ENCODE measurements around the gene DENND5B.

The DENND5B gene

DNA sequence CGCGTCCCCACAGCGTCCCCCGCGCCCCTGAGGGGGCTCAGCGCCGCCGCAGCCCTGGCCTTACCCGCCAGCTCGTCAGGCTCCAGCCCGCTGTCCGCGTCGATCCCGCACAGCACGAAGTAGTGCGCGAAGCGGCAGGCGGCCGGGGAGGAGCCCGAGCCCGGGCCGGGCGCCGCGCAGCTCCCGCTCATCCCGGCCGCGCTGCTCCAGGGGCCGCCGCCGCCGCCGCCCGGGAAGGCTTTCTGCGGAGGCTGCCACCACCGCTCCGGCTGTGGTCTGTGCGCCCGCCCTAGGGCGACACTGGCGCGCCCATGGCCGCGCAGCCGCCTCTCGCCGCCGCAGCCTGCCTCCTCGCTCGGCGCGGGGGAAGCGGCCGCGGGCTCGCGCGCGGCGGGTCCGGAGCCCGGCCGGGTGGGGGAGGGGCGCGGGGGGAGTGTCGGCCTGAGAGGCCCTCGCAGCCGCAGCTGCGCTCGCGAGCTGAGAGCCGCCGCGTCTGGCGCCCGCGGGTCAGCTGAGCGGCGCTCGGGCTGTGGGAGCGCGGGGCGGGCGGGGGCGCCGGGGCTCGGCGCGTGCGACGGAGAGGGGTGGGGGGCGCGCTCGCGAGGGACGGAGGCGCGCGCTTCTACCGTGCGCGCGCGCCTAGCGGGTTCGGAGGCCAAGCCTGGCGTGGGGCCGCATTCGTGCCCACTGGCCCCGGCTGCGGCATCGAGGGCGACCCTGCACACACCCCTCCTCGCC lies at the start of gene DENND5B:
TSS of gene DENND5B (minus strand) at position 495 of the 738 bp plus-strand sequence. CDS start at position 191, 304 bp downstream.
- peak within 1 kb of the TSS; percentile 96 for H3K27ac Mint-ChIP-seq
- ATAC-seq (ENCODE audit: low read depth), result peak; percentile 62
- H3K9me3 Mint-ChIP-seq, result peaks cover 5% of the 10 kb centered on the region
- H3K36me3 Mint-ChIP-seq, result peaks cover 13% of the 10 kb centered on the region
- peaks cover 36% of the 10 kb centered on the region for H3K4me1 Mint-ChIP-seq
- H3K4me3 Mint-ChIP-seq, result peak within 1 kb of the TSS; percentile 96
- no peaks in the 10 kb centered on the region for H3K27me3 Mint-ChIP-seq
- DNase-seq (ENCODE audit: low spot score in 2 of 2), result peak; percentile 71 to 83

DNA sequence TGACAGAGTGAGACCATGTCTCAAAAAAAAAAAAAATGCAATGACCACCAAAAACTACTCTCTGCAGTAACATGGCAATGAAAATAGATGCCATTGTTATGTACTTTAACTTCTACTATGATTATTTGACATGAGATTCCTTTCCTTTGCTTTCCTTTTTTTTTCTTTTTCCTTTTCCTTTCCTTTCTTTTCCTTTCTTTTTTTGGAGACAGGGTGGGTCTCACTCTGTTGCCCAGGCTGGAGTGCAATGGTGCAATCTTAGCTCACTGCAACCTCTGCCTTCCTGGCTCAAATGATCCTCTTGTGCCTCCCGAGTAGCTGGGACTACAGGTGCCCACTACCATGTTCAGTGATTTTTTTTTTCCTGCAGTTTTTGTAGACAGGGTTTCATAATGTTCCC lies 43.7 kb upstream of the DENND5B start:
- DNase-seq (ENCODE audit: low spot score in 2 of 2), result no peak
- no peaks in the 10 kb centered on the region for H3K36me3 Mint-ChIP-seq
- H3K4me1 Mint-ChIP-seq, result peaks cover 19% of the 10 kb centered on the region
- no peak for ATAC-seq (ENCODE audit: low read depth)
- H3K4me3 Mint-ChIP-seq, result no peak overlapping the region
- no peak overlapping the region for H3K27ac Mint-ChIP-seq
- no peaks in the 10 kb centered on the region for H3K9me3 Mint-ChIP-seq
- no peaks in the 10 kb centered on the region for H3K27me3 Mint-ChIP-seq

DNA sequence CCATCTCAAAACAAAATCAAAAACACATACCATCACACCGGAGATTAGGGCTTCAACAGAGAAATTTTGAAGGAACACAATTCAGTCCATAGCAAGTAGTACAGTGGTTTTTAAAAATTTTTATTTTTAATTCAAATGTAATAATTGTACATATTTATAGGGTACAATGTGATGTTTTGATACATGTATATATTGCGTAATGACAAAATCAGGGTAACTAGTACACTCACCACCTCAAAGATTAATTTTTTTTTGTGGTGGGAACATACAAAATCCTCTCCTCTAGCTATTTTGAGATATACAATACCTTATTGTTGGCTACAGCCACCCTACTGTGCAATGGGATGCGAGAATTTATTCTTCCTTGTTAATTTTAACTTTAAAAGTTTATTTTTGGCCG lies 42.5 kb upstream of the DENND5B start:
- no peaks in the 10 kb centered on the region for H3K27me3 Mint-ChIP-seq

DNA sequence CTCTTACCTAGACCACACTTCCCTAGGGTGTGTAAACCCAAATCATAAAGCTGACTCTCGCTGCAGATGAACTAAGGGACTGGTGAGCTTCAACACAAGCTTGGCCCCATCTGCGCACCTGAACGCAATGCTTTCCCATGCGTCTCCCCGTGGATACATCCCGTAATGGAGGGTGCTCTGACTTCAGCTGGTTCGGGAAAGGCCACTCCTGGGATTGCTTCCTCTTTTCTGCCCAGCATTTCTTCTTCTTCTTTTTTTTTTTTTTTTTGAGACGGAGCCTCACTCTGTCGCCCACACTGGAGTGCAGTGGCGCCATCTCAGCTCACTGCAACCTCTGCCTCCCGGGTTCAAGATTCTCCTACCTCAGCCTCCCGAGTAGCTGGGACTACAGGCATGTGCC lies 40.9 kb upstream of the DENND5B start:
- H3K27ac Mint-ChIP-seq, result peak overlapping the region; percentile 48
- H3K36me3 Mint-ChIP-seq, result no peaks in the 10 kb centered on the region
- no peaks in the 10 kb centered on the region for H3K9me3 Mint-ChIP-seq
- peaks cover 16% of the 10 kb centered on the region for H3K4me1 Mint-ChIP-seq
- H3K4me3 Mint-ChIP-seq, result peak overlapping the region; percentile 58
- no peaks in the 10 kb centered on the region for H3K27me3 Mint-ChIP-seq
- ATAC-seq (ENCODE audit: low read depth) (no peak), DNase-seq (ENCODE audit: low spot score in 2 of 2) (no peak)

More for the DNA sequence above, 42.5 kb upstream of the DENND5B start:
- H3K36me3 Mint-ChIP-seq, result no peaks in the 10 kb centered on the region
- H3K9me3 Mint-ChIP-seq, result no peaks in the 10 kb centered on the region
- DNase-seq (ENCODE audit: low spot score in 2 of 2), result no peak
- H3K4me1 Mint-ChIP-seq, result peaks cover 19% of the 10 kb centered on the region
- H3K27ac Mint-ChIP-seq, result no peak overlapping the region
- ATAC-seq (ENCODE audit: low read depth), result no peak
- H3K4me3 Mint-ChIP-seq, result no peak overlapping the region

DNA sequence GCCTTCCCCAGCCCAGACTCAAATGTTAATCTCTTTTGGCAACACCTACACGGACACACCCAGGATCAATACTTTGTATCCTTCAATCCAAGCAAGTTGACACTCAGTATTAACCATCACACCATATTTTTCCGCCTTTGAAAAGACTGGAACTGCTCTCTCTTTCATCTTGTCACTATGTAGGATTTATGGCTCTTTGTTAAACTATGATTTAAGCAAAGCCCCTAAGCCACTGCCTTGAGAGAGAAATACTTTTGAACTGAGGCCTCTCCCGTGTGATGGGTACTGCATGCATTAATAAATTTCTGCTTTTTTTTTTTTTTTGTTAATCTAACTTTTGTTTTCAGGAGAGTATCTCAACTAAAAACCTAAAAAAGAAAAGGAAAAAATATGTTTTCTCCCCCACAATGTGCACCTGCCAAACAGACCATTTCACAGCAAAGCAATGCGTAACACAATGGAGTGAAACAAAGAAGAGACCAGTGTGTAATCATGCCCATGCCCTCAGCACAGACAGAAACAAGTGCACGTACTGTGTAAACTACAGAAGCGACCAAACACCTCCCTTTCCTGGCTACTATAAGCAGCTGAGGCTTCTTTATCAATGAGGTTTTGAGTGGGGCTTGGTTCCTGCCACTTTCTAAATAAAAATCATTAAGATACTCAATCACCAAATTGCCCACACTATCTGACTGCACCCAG lies 40.2 kb upstream of the DENND5B start:
- ATAC-seq (ENCODE audit: low read depth), result no peak
- no peak overlapping the region for H3K27ac Mint-ChIP-seq
- DNase-seq (ENCODE audit: low spot score in 2 of 2), result no peak
- H3K36me3 Mint-ChIP-seq, result no peaks in the 10 kb centered on the region
- no peak overlapping the region for H3K4me3 Mint-ChIP-seq
- H3K9me3 Mint-ChIP-seq, result no peaks in the 10 kb centered on the region
- no peaks in the 10 kb centered on the region for H3K27me3 Mint-ChIP-seq
- H3K4me1 Mint-ChIP-seq, result peaks cover 12% of the 10 kb centered on the region

DNA sequence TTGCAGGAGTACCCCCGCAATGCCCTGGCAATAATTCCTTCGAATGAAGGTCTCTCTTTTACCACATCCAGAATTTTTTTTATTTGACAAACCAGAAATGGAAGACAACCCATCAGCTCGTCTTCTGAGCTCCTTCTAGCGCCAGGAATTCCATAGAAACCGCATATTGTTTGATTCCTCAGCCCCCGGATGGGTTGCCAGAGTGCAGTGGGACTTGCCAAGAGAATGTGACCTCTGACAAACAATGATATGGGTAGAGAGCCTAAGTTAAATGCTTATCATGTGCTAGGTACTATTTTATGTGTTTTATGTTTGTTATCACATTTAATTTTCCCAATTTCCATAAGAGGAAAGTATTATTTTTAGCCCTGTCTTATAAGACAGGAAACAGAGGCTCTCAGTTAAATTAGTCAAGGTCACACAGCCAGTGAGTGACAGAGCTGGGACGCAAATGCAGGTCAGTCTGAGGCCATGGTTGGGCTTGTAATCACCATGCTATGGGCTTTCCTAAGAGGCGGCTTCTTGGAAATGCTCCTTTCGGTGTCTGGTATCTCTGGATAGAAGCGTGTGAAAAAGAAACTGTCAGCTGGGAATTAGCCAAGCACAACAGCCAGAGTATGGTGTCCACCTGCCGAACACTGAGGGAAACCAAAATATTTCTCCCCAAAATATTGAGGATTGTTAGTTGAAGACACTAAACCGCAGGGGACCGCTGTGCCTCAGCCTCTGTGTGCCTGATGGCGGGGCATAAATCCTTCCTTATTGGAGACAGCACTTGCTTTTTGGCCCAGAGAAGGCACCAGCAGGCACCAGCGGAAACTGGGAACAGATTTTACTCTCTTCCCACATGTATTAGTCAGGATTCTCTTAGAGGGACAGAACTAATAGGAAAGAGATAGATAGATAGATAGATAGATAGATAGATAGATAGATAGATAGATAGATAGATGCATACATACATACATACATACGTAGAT lies 39.1 kb upstream of the DENND5B start:
- Mint-ChIP-seq H3K27ac (no peak overlapping the region), H3K36me3 (no peaks in the 10 kb centered on the region), H3K27me3 (no peaks in the 10 kb centered on the region), H3K9me3 (no peaks in the 10 kb centered on the region), H3K4me1 (peaks cover 11% of the 10 kb centered on the region), H3K4me3 (no peak overlapping the region)
- DNase-seq (ENCODE audit: low spot score in 2 of 2) (no peak), ATAC-seq (ENCODE audit: low read depth) (no peak)

DNA sequence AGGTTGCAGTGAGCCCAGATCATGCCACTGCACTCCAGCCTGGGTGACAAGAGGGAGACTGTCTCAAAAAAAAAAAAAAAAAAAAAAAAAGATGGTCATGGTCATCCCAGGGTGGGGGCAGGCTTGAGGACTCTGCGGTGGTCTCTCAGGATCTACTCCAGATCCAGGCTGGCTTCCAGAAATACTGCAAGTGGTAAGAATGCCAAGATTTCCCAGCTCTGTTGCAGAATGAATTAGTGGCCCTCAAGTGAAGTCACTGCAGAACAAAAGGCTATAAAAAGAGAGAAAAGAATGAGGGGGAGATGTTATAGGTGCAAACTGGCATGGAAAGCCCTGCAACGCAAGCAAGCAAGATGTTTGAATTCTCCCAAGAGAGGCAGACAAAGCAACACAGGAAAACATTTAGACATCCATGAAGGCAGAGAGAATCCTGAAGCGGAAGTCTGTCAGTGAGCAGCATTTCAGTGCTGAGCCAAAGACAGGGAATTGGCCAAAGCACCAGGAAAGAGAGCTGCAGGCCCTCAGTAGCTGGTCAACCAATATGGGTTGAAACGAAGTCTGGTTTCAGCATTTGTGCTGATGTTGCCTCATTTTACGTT lies 36.6 kb upstream of the DENND5B start:
- no peaks in the 10 kb centered on the region for H3K27me3 Mint-ChIP-seq
- DNase-seq (ENCODE audit: low spot score in 2 of 2), result no peak
- no peaks in the 10 kb centered on the region for H3K9me3 Mint-ChIP-seq
- H3K27ac Mint-ChIP-seq, result no peak overlapping the region
- no peak for ATAC-seq (ENCODE audit: low read depth)
- no peak overlapping the region for H3K4me3 Mint-ChIP-seq
- H3K4me1 Mint-ChIP-seq, result peaks cover 8% of the 10 kb centered on the region
- no peaks in the 10 kb centered on the region for H3K36me3 Mint-ChIP-seq

DNA sequence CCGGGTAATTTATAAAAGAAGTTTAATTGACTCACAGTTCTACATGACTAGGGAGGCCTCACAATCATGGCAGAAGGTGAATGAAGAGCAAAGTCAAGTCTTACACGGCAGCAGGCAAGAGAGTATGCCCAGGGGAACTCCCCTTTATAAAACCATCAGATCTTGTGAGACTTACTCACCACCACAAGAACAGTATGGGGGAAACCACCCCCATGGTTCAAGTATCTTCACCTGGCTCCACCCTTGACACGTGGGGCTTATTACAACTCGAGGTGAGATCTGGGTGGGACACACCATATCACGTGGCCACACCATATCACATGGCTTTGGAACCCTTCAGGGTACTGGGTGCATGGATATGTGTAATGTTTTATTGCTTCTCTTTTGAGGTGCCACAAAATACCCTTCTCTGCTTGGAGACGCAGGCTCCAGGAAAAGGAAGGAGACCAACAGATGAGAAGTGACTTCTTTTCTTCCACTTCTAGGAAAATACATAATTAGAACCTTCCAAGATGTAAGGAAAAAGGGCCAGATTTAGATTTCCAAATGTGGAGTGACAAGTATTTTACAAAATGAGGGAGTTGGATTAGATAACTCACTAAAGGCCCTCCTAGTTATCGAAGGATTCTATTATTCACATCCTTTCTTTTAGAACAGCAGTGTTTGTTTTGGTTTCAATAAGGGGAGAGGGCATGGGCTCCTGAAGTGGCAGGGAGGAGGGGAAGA lies 35.5 kb upstream of the DENND5B start:
- no peaks in the 10 kb centered on the region for H3K36me3 Mint-ChIP-seq
- H3K27ac Mint-ChIP-seq, result no peak overlapping the region
- ATAC-seq (ENCODE audit: low read depth) (peak; percentile 15), DNase-seq (ENCODE audit: low spot score in 2 of 2) (no peak)
- H3K4me1 Mint-ChIP-seq, result peaks cover under 1% of the 10 kb centered on the region
- no peaks in the 10 kb centered on the region for H3K27me3 Mint-ChIP-seq
- no peaks in the 10 kb centered on the region for H3K9me3 Mint-ChIP-seq
- H3K4me3 Mint-ChIP-seq, result no peak overlapping the region

DNA sequence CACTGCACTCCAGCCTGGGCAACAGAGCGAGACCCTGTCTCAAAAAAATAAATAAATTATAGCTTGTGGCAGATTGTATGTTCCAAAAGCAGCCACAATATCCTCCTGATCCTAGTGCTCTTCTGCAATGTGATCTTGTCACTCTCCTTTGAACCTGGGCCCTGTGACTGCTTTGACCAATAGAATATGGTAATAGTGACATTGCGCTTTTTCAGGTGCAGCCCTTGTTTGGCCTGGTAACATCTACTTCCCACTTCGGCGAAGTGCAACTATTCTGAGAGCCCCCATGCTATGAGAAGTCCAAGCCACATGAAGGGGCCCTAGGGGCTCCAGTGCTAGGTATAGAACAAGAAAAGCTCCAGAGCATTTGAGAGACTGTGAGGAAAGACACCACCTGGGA lies 31.1 kb upstream of the DENND5B start:
- Mint-ChIP-seq H3K36me3 (no peaks in the 10 kb centered on the region), H3K27ac (no peak overlapping the region)
- ATAC-seq (ENCODE audit: low read depth), result no peak

DNA sequence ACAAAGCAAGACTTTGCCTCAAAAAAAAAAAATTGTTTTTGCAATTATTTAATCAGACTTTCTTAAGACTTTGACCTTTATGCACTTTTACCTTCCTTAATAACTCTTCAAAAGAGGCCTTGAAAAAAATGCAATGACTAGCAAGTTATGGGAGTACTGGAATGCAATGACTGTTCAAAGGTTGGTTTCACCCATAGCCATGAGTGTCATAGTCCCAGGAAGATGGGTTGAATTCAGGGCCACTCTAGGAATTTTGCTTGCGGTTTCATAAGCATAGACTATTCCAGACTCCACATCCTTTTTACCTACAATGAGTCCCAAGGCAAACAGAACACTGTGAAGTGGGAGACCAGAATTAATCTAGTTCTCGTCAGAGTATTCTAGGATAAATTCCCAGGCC lies 29.4 kb upstream of the DENND5B start:
- H3K36me3 Mint-ChIP-seq, result no peaks in the 10 kb centered on the region
- no peaks in the 10 kb centered on the region for H3K4me1 Mint-ChIP-seq
- no peaks in the 10 kb centered on the region for H3K9me3 Mint-ChIP-seq
- H3K27ac Mint-ChIP-seq, result no peak overlapping the region
- DNase-seq (ENCODE audit: low spot score in 2 of 2) (no peak), ATAC-seq (ENCODE audit: low read depth) (no peak)
- H3K27me3 Mint-ChIP-seq, result no peaks in the 10 kb centered on the region
- H3K4me3 Mint-ChIP-seq, result no peak overlapping the region

More for the DNA sequence above, 31.1 kb upstream of the DENND5B start:
- no peak overlapping the region for H3K4me3 Mint-ChIP-seq
- H3K4me1 Mint-ChIP-seq, result no peaks in the 10 kb centered on the region
- no peaks in the 10 kb centered on the region for H3K27me3 Mint-ChIP-seq
- H3K9me3 Mint-ChIP-seq, result no peaks in the 10 kb centered on the region
- no peak for DNase-seq (ENCODE audit: low spot score in 2 of 2)

DNA sequence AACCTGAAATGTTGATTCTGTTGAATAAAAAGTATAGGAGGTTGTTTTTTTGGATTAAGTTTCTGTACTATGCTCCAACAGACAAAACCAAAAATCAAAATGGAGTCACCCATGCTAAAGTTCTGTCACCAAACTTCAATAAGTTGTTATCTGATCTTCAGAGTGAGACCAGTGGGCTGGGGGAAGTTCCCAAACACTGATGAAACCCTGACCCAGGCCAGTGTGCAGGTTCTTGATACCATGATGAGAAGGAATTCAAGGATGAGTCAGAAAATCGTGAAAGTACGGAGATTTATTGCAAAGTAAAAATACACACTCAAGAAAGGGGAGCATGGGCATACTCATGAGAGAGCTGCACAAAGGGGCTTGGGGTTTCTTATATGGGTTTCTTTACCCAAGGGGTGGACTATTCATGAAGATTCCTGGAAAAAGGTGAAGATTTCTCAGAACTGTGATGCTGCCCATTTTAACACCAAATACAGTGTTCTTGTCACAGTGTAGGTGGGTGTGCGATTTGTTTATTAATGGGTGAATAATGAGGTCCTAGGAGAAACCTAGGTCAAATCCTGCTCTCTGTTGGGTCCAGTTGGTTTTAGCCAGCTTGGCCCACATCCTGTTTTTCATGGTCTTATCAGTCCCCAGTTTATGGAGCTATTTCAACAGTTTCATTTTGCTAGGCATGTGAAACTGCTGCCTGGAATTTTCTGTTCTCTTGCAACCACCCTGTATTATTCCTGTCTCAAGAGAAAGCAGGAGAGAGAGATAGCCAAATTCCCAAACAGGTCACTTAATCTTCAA lies 27.5 kb upstream of the DENND5B start:
- no peaks in the 10 kb centered on the region for H3K9me3 Mint-ChIP-seq
- no peak for DNase-seq (ENCODE audit: low spot score in 2 of 2)

DNA sequence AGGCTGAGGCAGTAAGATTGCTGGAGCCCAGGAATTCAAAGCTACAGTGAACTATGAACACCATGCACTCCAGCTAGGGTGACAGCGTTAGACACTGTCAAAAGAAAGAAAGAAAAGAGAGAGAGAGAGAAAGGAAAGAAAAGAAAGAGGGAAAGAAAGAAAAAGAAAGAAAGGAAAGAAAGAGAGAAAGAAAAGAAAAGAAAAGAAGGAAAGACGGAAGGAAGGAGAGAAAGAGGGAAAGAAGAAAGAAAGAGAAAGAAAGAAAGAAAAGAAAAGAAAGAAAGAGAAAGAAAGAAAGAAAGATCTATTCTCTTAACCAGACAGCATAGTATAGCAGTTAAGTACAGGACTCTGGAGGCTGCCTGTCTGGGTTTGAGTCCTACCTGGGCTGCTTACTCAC lies 21.9 kb upstream of the DENND5B start:
- ATAC-seq (ENCODE audit: low read depth) (no peak), DNase-seq (ENCODE audit: low spot score in 2 of 2) (no peak)
- Mint-ChIP-seq H3K36me3 (peaks cover 5% of the 10 kb centered on the region), H3K9me3 (peaks cover 5% of the 10 kb centered on the region), H3K27me3 (no peaks in the 10 kb centered on the region), H3K27ac (no peak overlapping the region), H3K4me3 (no peak overlapping the region), H3K4me1 (no peaks in the 10 kb centered on the region)

More for the DNA sequence above, 27.5 kb upstream of the DENND5B start:
- H3K4me1 Mint-ChIP-seq, result no peaks in the 10 kb centered on the region
- no peak overlapping the region for H3K27ac Mint-ChIP-seq
- no peaks in the 10 kb centered on the region for H3K27me3 Mint-ChIP-seq
- no peak for ATAC-seq (ENCODE audit: low read depth)
- no peak overlapping the region for H3K4me3 Mint-ChIP-seq
- H3K36me3 Mint-ChIP-seq, result no peaks in the 10 kb centered on the region

All from memory B cell (primary cell).